ENCODE data around the gene PRPSAP2.

Gene PRPSAP2

DNA sequence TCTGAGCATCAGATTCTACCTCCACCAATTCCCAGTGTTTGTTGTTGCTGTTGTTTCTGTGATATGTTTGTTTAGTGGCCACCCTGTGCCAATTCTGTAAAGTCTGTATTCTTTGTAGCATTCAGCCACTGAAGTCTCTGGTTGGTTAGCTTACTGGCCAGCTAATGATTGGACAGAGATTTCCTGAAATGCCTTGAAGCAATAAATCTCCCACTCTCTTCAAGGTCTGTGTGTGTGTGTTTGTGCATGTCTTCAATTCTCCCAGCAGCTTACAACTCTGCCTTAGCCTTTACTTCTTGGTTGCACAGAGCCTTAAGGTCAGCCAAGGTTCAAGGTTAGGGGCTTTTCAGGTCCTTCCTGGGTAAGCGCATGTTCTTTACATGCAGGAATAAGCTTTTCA is 38.2 kb downstream of the PRPSAP2 start:
- in situ Hi-C loops (cut with HindIII; ENCODE audit: low pct_ligation_motif_present, low sequenced_read_pairs): no loop called here
- DNase-seq: no peak
- H3K27me3 ChIP-seq (replicated peaks): no peaks in the 10 kb centered on the region
- no peak overlapping the region for H3K4me3 ChIP-seq (ENCODE audit: low read depth, low read length)
- no peak overlapping the region for H3K27ac ChIP-seq
- TF ChIP-seq, protein P1, sequence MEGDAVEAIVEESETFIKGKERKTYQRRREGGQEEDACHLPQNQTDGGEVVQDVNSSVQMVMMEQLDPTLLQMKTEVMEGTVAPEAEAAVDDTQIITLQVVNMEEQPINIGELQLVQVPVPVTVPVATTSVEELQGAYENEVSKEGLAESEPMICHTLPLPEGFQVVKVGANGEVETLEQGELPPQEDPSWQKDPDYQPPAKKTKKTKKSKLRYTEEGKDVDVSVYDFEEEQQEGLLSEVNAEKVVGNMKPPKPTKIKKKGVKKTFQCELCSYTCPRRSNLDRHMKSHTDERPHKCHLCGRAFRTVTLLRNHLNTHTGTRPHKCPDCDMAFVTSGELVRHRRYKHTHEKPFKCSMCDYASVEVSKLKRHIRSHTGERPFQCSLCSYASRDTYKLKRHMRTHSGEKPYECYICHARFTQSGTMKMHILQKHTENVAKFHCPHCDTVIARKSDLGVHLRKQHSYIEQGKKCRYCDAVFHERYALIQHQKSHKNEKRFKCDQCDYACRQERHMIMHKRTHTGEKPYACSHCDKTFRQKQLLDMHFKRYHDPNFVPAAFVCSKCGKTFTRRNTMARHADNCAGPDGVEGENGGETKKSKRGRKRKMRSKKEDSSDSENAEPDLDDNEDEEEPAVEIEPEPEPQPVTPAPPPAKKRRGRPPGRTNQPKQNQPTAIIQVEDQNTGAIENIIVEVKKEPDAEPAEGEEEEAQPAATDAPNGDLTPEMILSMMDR (IDR thresholded peaks at IDR 0.05; ENCODE audit: low read depth, low read length, missing control alignments): no peak
- peaks cover 12% of the 10 kb centered on the region for H3K36me3 ChIP-seq (replicated peaks)

DNA sequence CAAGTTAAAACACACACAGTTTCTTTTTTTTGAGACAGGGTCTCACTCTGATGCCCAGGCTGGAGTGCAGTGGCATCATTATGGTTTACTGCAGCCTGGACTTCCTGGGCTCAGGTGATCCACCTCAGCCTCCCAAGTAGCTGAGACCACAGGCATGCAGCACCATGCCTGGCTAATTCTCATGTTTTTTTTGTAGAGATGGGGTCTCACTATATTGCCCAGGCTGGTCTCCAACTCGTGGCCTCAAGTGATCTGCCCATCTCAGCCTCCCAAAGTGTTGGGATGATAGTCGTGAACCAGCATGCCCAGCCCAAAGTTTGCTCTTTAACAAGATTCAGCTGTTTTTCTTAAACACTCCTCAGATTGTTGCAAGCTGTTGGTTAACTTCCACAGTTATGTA is 39.0 kb downstream of the PRPSAP2 start:
- in situ Hi-C loops (cut with HindIII; ENCODE audit: low pct_ligation_motif_present, low sequenced_read_pairs): no loop called here
- TF ChIP-seq, protein P1 (IDR thresholded peaks at IDR 0.05; ENCODE audit: low read depth, low read length, missing control alignments): no peak
- no peak overlapping the region for H3K27ac ChIP-seq
- no peaks in the 10 kb centered on the region for H3K27me3 ChIP-seq (replicated peaks)
- no peak overlapping the region for H3K4me3 ChIP-seq (ENCODE audit: low read depth, low read length)
- H3K36me3 ChIP-seq (replicated peaks): peaks cover 6% of the 10 kb centered on the region
- DNase-seq: no peak

DNA sequence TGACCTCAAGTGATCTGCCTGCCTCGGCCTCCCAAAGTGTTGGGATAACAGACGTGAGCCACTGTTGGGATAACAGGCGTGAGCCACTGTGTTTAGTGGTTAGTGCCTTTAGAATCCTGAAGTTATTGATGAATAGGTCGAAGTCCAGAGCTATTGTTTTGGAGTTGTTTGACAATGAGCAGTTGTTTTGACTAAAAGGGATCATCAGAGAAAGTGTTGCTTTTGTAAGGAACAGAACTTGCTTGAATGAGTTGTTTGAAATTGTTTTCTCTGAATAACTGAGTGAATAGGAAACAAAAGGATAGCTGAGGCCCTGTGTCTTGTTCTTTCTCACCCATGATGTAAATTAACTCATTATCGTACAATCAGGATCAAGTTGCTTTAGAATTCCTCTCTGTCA is 46.6 kb downstream of the PRPSAP2 start:
- peaks cover 7% of the 10 kb centered on the region for H3K36me3 ChIP-seq (replicated peaks)

DNA sequence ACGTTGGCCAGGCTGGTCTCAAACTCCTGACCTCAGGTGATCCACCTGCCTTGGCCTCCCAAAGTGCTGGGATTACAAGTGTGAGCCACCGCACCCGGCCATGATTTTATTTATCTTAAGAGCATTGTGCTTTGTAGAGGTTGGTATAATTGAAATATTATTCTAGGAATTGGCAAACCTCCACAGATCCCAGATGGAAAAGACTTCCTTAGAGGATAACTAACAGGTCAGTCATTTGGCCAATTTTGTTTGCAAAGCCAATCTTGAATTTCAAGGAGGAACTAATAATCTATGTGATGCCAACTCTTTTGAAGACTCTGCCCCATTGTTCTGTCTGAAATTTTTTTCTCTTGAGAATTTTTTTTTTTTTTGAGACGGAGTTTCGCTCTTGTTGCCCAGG is 47.3 kb downstream of the PRPSAP2 start:
- in situ Hi-C loops (cut with HindIII; ENCODE audit: low pct_ligation_motif_present, low sequenced_read_pairs): no loop called here
- TF ChIP-seq, protein P1 (IDR thresholded peaks at IDR 0.05; ENCODE audit: low read depth, low read length, missing control alignments): no peak
- DNase-seq: no peak
- H3K36me3 ChIP-seq (replicated peaks): peaks cover 11% of the 10 kb centered on the region
- no peaks in the 10 kb centered on the region for H3K27me3 ChIP-seq (replicated peaks)
- H3K4me3 ChIP-seq (ENCODE audit: low read depth, low read length): no peak overlapping the region
- no peak overlapping the region for H3K27ac ChIP-seq

More for the DNA sequence above, 46.6 kb downstream of the PRPSAP2 start:
- TF ChIP-seq, protein P1 (IDR thresholded peaks at IDR 0.05; ENCODE audit: low read depth, low read length, missing control alignments): no peak
- no peak overlapping the region for H3K27ac ChIP-seq
- H3K27me3 ChIP-seq (replicated peaks): no peaks in the 10 kb centered on the region
- no peak for DNase-seq
- no peak overlapping the region for H3K4me3 ChIP-seq (ENCODE audit: low read depth, low read length)
- in situ Hi-C loops (cut with HindIII; ENCODE audit: low pct_ligation_motif_present, low sequenced_read_pairs): no loop called here

DNA sequence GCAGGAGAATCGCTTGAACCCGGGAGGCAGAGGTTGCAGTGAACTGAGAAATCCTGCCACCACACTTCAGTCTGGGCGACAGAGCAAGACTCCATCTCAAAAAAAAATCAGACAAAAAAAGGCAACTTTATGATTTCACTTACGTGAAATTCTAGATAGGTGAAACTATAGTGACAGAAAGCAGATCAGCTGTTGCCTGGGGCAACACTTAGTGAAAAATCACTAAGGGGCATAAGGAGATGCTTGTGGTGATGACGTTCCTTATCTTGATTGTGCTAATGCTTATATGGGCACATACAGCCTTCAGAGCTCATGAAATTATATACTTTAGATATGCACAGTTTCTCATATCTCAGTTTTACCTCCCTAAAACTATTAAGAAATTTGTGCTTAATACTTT is 52.4 kb downstream of the PRPSAP2 start:
- DNase-seq: no peak
- in situ Hi-C loops (cut with HindIII; ENCODE audit: low pct_ligation_motif_present, low sequenced_read_pairs): no loop called here
- TF ChIP-seq, protein P1 (IDR thresholded peaks at IDR 0.05; ENCODE audit: low read depth, low read length, missing control alignments): no peak
- peaks cover 8% of the 10 kb centered on the region for H3K36me3 ChIP-seq (replicated peaks)
- H3K27ac ChIP-seq: no peak overlapping the region
- no peak overlapping the region for H3K4me3 ChIP-seq (ENCODE audit: low read depth, low read length)
- no peaks in the 10 kb centered on the region for H3K27me3 ChIP-seq (replicated peaks)

DNA sequence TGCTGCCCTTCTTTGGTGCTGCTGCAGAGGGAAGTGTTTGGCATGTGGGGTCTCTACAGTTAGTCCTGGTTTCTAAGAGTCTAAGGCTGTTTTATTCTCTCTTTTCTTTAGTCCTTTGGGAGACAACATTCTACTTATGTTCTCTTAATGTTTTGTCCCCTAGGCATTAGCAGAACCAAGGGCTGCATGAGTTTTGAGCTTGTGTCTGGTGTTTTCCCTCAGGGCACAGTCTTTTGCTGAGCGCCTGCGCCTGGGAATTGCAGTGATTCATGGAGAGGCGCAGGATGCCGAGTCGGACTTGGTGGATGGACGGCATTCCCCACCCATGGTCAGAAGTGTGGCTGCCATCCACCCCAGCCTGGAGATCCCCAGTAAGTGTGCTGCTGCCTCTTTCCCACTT is 53.0 kb downstream of the PRPSAP2 start:
- TF ChIP-seq, protein P1 (IDR thresholded peaks at IDR 0.05; ENCODE audit: low read depth, low read length, missing control alignments): no peak
- Histone ChIP-seq H3K27me3 (replicated peaks) (no peaks in the 10 kb centered on the region), H3K4me3 (ENCODE audit: low read depth, low read length) (no peak overlapping the region), H3K27ac (no peak overlapping the region), H3K36me3 (replicated peaks) (peaks cover 11% of the 10 kb centered on the region)
- DNase-seq: no peak
- in situ Hi-C loops (cut with HindIII; ENCODE audit: low pct_ligation_motif_present, low sequenced_read_pairs): no loop called here

Measured in brain microvascular endothelial cell (primary cell).